IMR-90 (cell line): ENCODE results near the gene SLC2A2. TPM values are rescaled to one million over a fixed set of nuclear protein-coding genes. Genes with fewer than 3 reads are reported as not detected.

ENCODE experiments used
- ATAC-seq: fragments of 200-7000 bp; cut with Tn5 transposase; 2 replicates; pipeline ENCODE4 v1.9.1; 2020; ENCODE audit warnings: low read depth, mild to moderate bottlenecking, moderate library complexity
- BruUV-seq: library from RNA; stranded (reverse); fragments of 400-500 nt; replicated peaks from 2 replicates; lab custom pipeline; 2021; lab: Mats Ljungman, UMichigan
- CTCF ChIA-PET: fragments of 300-600 bp; formaldehyde crosslinking; extraction: SDS; loops from one replicate; lab custom pipeline; 2021; ENCODE audit warnings: antibody characterized with exemption; lab: Yijun Ruan, JAX
- POLR2A ChIA-PET: fragments of 300-600 bp; sonication (Branson Sonifier 250); formaldehyde crosslinking; loops from one replicate; lab custom pipeline; 2022; ENCODE audit warnings: antibody characterized with exemption; ENCODE audit not compliant: unreplicated experiment; lab: Charles Lee
- DNase-seq: peaks from one replicate; pipeline ENCODE4 v3.0.0; 2013
- H2AFZ ChIP-seq: replicated peaks from 2 replicates; pipeline ENCODE3; 2013; ENCODE audit warnings: low read length, mild to moderate bottlenecking; ENCODE audit not compliant: poor library complexity
- H2AK5ac ChIP-seq: 2 replicates; pipeline ENCODE4 v1.6.1; 2013; ENCODE audit warnings: low read depth, low read length, inconsistent platforms
- H2AK9ac ChIP-seq: replicated peaks from 2 replicates; pipeline ENCODE3; 2013; ENCODE audit warnings: mild to moderate bottlenecking, low read depth, low read length, moderate library complexity; ENCODE audit not compliant: poor library complexity
- H2BK120ac ChIP-seq: 2 replicates; pipeline ENCODE4 v1.6.1; 2013; ENCODE audit warnings: low read depth, low read length, inconsistent platforms
- H2BK15ac ChIP-seq: 3 replicates; pipeline ENCODE4 v1.6.1; 2013; ENCODE audit warnings: low read depth, low read length, inconsistent platforms
- H2BK20ac ChIP-seq: 2 replicates; pipeline ENCODE4 v1.6.1; 2013; ENCODE audit warnings: low read depth, mild to moderate bottlenecking, inconsistent platforms, low read length, moderate library complexity
- H2BK5ac ChIP-seq: 2 replicates; pipeline ENCODE4 v1.6.1; 2013; ENCODE audit warnings: mild to moderate bottlenecking, low read depth, low read length, inconsistent platforms; ENCODE audit not compliant: poor library complexity, severe bottlenecking
- H3K14ac ChIP-seq: replicated peaks from 2 replicates; pipeline ENCODE4 v1.6.1; 2013; ENCODE audit warnings: low read depth, low read length, inconsistent platforms
- H3K18ac ChIP-seq: 2 replicates; pipeline ENCODE4 v1.6.1; 2013; ENCODE audit warnings: low read depth, low read length, control low read depth
- H3K23ac ChIP-seq: 2 replicates; pipeline ENCODE4 v1.6.1; 2013; ENCODE audit warnings: low read depth, low read length, inconsistent platforms
- H3K27ac ChIP-seq: 2 replicates; pipeline ENCODE4 v1.5.1; 2013; ENCODE audit warnings: mild to moderate bottlenecking, control low read depth, low read length; ENCODE audit not compliant: insufficient read depth
- H3K27me3 ChIP-seq: 2 replicates; pipeline ENCODE4 v1.6.1; 2013; ENCODE audit warnings: low read length; ENCODE audit not compliant: control insufficient read depth, insufficient read depth
- H3K36me3 ChIP-seq: 2 replicates; pipeline ENCODE4 v1.6.1; 2013; ENCODE audit warnings: low read length, mixed read lengths; ENCODE audit not compliant: control insufficient read depth, insufficient read depth
- H3K4ac ChIP-seq: 2 replicates; pipeline ENCODE4 v1.6.1; 2013; ENCODE audit warnings: low read depth, low read length, inconsistent platforms
- H3K4me1 ChIP-seq: 2 replicates; pipeline ENCODE4 v1.6.1; 2013; ENCODE audit warnings: low read length, mixed read lengths; ENCODE audit not compliant: control insufficient read depth, insufficient read depth
- H3K4me2 ChIP-seq: 2 replicates; pipeline ENCODE4 v1.6.1; 2013; ENCODE audit warnings: low read depth, mild to moderate bottlenecking, control low read depth, low read length, moderate library complexity
- H3K4me3 ChIP-seq: 2 replicates; pipeline ENCODE4 v1.5.1; 2013; ENCODE audit warnings: low read depth, mild to moderate bottlenecking, control low read depth, low read length, moderate library complexity; ENCODE audit not compliant: insufficient read depth
- H3K56ac ChIP-seq: 2 replicates; pipeline ENCODE4 v1.6.1; 2013; ENCODE audit warnings: low read length, inconsistent platforms; ENCODE audit not compliant: insufficient read depth; ENCODE audit errors: extremely low read depth
- H3K79me1 ChIP-seq, 2 experiments: 2 replicates each; pipeline ENCODE4 v1.6.1; 2013; ENCODE audit warnings: low read length in 2 of 2, inconsistent platforms in 1 of 2, low read depth in 1 of 2
- H3K9ac ChIP-seq: 2 replicates; pipeline ENCODE4 v1.6.1; 2013; ENCODE audit warnings: low read depth, low read length, control low read depth
- H3K9me1 ChIP-seq: 2 replicates; pipeline ENCODE4 v1.6.1; 2013; ENCODE audit warnings: low read length, inconsistent platforms; ENCODE audit not compliant: insufficient read depth
- H3K9me3 ChIP-seq: 2 replicates; pipeline ENCODE4 v1.6.1; 2013; ENCODE audit warnings: low read length; ENCODE audit not compliant: control insufficient read depth, insufficient read depth
- H4K20me1 ChIP-seq: 2 replicates; pipeline ENCODE4 v1.6.1; 2013; ENCODE audit warnings: low read length, inconsistent platforms; ENCODE audit not compliant: insufficient read depth
- H4K5ac ChIP-seq: 2 replicates; pipeline ENCODE4 v1.6.1; 2013; ENCODE audit warnings: mild to moderate bottlenecking, low read depth, low read length, control low read depth
- H4K8ac ChIP-seq, 2 experiments: 2 replicates each; pipeline ENCODE4 v1.6.1; 2013; ENCODE audit warnings: low read depth in 2 of 2, low read length in 2 of 2, control low read depth in 1 of 2, inconsistent platforms in 1 of 2
- H4K91ac ChIP-seq: 2 replicates; pipeline ENCODE4 v1.6.1; 2013; ENCODE audit warnings: low read depth, low read length, inconsistent platforms; ENCODE audit not compliant: insufficient read depth
- CEBPB ChIP-seq: IDR thresholded peaks from 2 replicates; pipeline ENCODE4 v1.6.1; 2012; ENCODE audit warnings: low read depth, low read length, improper control_type of control experiment
- FOS ChIP-seq: fragments of 150-350 bp; IDR thresholded peaks from 2 replicates; pipeline ENCODE4 v1.6.1; 2016; ENCODE audit warnings: low read depth, low read length
- MXI1 ChIP-seq: IDR thresholded peaks from 2 replicates; pipeline ENCODE4 v1.6.1; 2012; ENCODE audit warnings: low read depth, mild to moderate bottlenecking, low read length, moderate library complexity, borderline replicate concordance
- POLR2A ChIP-seq: IDR thresholded peaks from 2 replicates; pipeline ENCODE4 v1.6.1; 2012; ENCODE audit warnings: mild to moderate bottlenecking, low read depth, low read length
- RAD21 ChIP-seq: IDR thresholded peaks from 2 replicates; pipeline ENCODE4 v1.6.1; 2012; ENCODE audit warnings: low read length, improper control_type of control experiment
- WGBS, 2 experiments: methylation state at CpG; one replicate each; pipeline versions ENCODE4 v1.1.5 to v1.1.7; 2013; ENCODE audit warnings: missing lambda C conversion rate in 2 of 2; ENCODE audit not compliant: insufficient read length in 1 of 2; ENCODE audit errors: extremely low coverage in 2 of 2; 5-methylcytosine and 5-hydroxymethylcytosine counted together
- dilution Hi-C: fragments of 300-500 bp; cut with HindIII; formaldehyde crosslinking; loops from one replicate; pipeline ENCODE4 v1.14.3; 2018; ENCODE audit warnings: low sequenced_read_pairs; ENCODE audit not compliant: unreplicated experiment
- in situ Hi-C: fragments of 300-500 bp; cut with MboI; formaldehyde crosslinking; loops from 3 replicates; pipeline ENCODE4 v1.14.3; 2019; ENCODE audit warnings: low sequenced_read_pairs, inconsistent platforms, mixed read lengths
- intact Hi-C: fragments of 100-400 bp; cut with micrococcal nuclease; formaldehyde crosslinking; loops from 2 replicates; pipeline ENCODE4 v1.10.0; 2022
- polyA plus RNA-seq, 3 experiments: library from polyadenylated mRNA; depleted of rRNA; stranded (reverse); fragments of >200 nt; gene quantifications; 2 replicates each; pipeline ENCODE4 v1.2.3, GENCODE V29; 2012; ENCODE audit warnings: low replicate concordance in 1 of 3
- total RNA-seq: library from RNA; depleted of rRNA; stranded (reverse); fragments of >200 nt; gene quantifications from 2 replicates; pipeline ENCODE4 v1.2.3, GENCODE V29; 2012
- TF ChIP-seq, protein P1 (sequence below): fragments of 150-350 bp; IDR thresholded peaks from 2 replicates; pipeline ENCODE4 v1.6.1; 2017; ENCODE audit warnings: mild to moderate bottlenecking, antibody characterized with exemption, low read length, low read depth

Gene SLC2A2
- total and polyA plus RNA-seq, 2 of the 4 experiments (the other 2 are of a cell fraction): not detected

DNA sequence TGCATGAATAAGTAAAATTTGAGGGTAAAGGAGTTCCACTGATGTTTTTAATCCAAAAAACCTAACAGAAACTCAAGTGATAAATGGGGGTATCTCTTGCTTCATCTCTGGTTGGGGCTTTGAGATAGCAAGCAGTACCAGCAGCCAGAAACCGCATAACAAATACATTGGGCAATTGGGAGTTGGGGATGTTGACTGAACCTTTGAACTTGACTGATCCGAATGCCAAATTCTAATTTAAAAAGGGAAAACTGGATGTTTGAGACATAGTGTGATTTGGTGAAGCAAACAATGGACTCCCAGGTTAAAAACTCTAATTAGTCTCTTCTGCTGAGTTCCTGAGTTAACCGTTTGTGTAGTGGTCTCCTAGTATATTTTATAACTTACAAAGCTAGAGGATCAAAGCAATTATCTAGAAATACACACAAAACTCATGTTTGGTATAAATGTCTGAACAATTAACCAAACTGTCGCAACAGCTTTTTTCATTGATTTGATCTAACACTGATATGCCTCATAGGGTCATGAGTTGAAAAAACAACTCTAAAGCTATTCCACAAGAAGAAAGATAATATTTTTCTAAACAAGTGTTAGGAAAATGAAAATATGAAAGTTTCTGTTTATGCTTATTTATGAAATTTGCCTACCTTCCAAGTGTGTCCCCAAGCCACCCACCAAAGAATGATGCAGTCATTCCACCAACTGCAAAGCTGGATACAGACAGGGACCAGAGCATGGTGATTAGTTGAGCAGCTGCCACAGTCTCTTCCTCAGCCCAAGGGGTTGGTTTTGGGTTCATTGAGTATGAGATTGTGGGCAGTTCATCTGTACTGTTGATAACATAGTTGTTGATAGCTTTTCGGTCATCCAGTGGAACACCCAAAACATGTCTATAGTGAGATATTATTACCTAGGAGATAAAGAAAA lies 12.4 kb downstream of the SLC2A2 start:
- ATAC-seq: no peak; the same call in 1 of the 2 replicates
- H3K9me1 ChIP-seq: no peaks in the 10 kb centered on the region
- H3K27me3 ChIP-seq: no peaks in the 10 kb centered on the region
- H2BK120ac ChIP-seq: no peak overlapping the region; the same call in 1 of the 2 replicates
- no peak overlapping the region for H3K14ac ChIP-seq
- DNase-seq: no peak
- H3K27ac ChIP-seq: no peak overlapping the region
- dilution Hi-C loops (no loop called here), intact Hi-C loops (no loop called here), in situ Hi-C loops (no loop called here)
- no peak overlapping the region for H2AK5ac ChIP-seq
- H4K8ac ChIP-seq: no peak overlapping the region
- H3K36me3 ChIP-seq: no peaks in the 10 kb centered on the region
- no peaks in the 10 kb centered on the region for H4K20me1 ChIP-seq
- H4K5ac ChIP-seq: no peak overlapping the region
- H2AK9ac ChIP-seq: no peak overlapping the region
- TF ChIP-seq POLR2A (no peak), CEBPB (no peak), FOS (no peak), MXI1 (no peak), RAD21 (no peak)
- TF ChIP-seq, protein P1, sequence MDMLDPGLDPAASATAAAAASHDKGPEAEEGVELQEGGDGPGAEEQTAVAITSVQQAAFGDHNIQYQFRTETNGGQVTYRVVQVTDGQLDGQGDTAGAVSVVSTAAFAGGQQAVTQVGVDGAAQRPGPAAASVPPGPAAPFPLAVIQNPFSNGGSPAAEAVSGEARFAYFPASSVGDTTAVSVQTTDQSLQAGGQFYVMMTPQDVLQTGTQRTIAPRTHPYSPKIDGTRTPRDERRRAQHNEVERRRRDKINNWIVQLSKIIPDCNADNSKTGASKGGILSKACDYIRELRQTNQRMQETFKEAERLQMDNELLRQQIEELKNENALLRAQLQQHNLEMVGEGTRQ: no peak
- ChIA-PET POLR2A (no interaction called here), CTCF (interaction anchor here (1.1 kb wide), 1 partner anchor 16 kb away, joined by 3 read pairs; no protein-coding TSS in a partner anchor)
- H4K91ac ChIP-seq: no peak overlapping the region
- no peaks in the 10 kb centered on the region for H3K9me3 ChIP-seq
- H3K79me1 ChIP-seq: no peaks in the 10 kb centered on the region
- no peak overlapping the region for H3K23ac ChIP-seq
- no peak overlapping the region for H2BK5ac ChIP-seq
- no peaks in the 10 kb centered on the region for H3K4me1 ChIP-seq
- H3K4me3 ChIP-seq: no peak overlapping the region
- no TSS peak for BruUV-seq
- no peak overlapping the region for H3K9ac ChIP-seq
- no peak overlapping the region for H2AFZ ChIP-seq
- H2BK20ac ChIP-seq: no peak overlapping the region
- H3K18ac ChIP-seq: no peak overlapping the region; the same call in 1 of the 2 replicates
- H3K56ac ChIP-seq: no peak overlapping the region
- H3K4ac ChIP-seq: no peak overlapping the region
- no CpG with 5 or more reads among the region's 5 CpGs for WGBS, 2 experiments
- no peak overlapping the region for H3K4me2 ChIP-seq
- H2BK15ac ChIP-seq: no peak overlapping the region; the same call in 2 of the 3 replicates
